Neural cell (in vitro differentiated cells): Measurements from ENCODE around the gene ARL4A. TPM values are rescaled to one million over a fixed set of nuclear protein-coding genes. Genes with fewer than 3 reads are reported as not detected.

Experiments used
- H2AFZ ChIP-seq: fragments of 200-600, 300-800 bp; sonication (generic), shearing (Covaris generic); 2 replicates; pipeline ENCODE4 v1.6.0; 2014; ENCODE audit warnings: low read depth, mild to moderate bottlenecking, antibody characterized with exemption, low read length, moderate library complexity
- H3F3A ChIP-seq: fragments of 200-600 bp; shearing (Covaris generic); 2 replicates; pipeline ENCODE4 v1.6.1; 2016; ENCODE audit warnings: mild to moderate bottlenecking, moderate library complexity, mixed read lengths, antibody characterized with exemption, low read length; ENCODE audit not compliant: insufficient read depth, poor library complexity, severe bottlenecking
- H3K27ac ChIP-seq: fragments of 200-600, 300-800 bp; sonication (generic), shearing (Covaris generic); 2 replicates; pipeline ENCODE4 v1.5.1; 2014; ENCODE audit warnings: mild to moderate bottlenecking, low read length, moderate library complexity
- H3K27me3 ChIP-seq: fragments of 300-800, 200-600 bp; sonication (generic), shearing (Covaris generic); 2 replicates; pipeline ENCODE4 v1.6.0; 2014; ENCODE audit warnings: mild to moderate bottlenecking, low read depth, low read length, moderate library complexity; ENCODE audit not compliant: insufficient read depth
- H3K36me3 ChIP-seq: fragments of 300-800, 200-600 bp; sonication (generic), shearing (Covaris generic); 2 replicates; pipeline ENCODE4 v1.5.1; 2014; ENCODE audit warnings: mild to moderate bottlenecking, antibody characterized with exemption, low read length, moderate library complexity; ENCODE audit not compliant: insufficient read depth
- H3K4me2 ChIP-seq: fragments of 300-800, 200-600 bp; sonication (generic), shearing (Covaris generic); 2 replicates; pipeline ENCODE4 v1.6.0; 2014; ENCODE audit warnings: mild to moderate bottlenecking, low read length
- H3K4me3 ChIP-seq: fragments of 300-800, 200-600 bp; sonication (generic), shearing (Covaris generic); 2 replicates; pipeline ENCODE4 v1.5.1; 2014; ENCODE audit warnings: mild to moderate bottlenecking, low read length, moderate library complexity
- H3K79me2 ChIP-seq: fragments of 200-600 bp; shearing (Covaris generic); replicated peaks from 2 replicates; pipeline ENCODE4 v1.6.0; 2014; ENCODE audit warnings: mild to moderate bottlenecking, low read length, moderate library complexity; ENCODE audit not compliant: insufficient read depth
- H3K9ac ChIP-seq: fragments of 300-800, 200-600 bp; sonication (generic), shearing (Covaris generic); 2 replicates; pipeline ENCODE4 v1.6.1; 2016; ENCODE audit warnings: mild to moderate bottlenecking, low read length, mixed read lengths
- H3K9me2 ChIP-seq: fragments of 200-600 bp; shearing (Covaris generic); 2 replicates; pipeline ENCODE4 v1.6.1; 2016; ENCODE audit warnings: mild to moderate bottlenecking, low read length, mixed read lengths; ENCODE audit not compliant: insufficient read depth
- H3K9me3 ChIP-seq: fragments of 200-600, 300-800 bp; sonication (generic), shearing (Covaris generic); 2 replicates; pipeline ENCODE4 v1.6.1; 2016; ENCODE audit warnings: mild to moderate bottlenecking, mixed run types, low read length, moderate library complexity, mixed read lengths
- H4K20me1 ChIP-seq: fragments of 200-600 bp; shearing (Covaris generic); 2 replicates; pipeline ENCODE4 v1.6.1; 2016; ENCODE audit warnings: mild to moderate bottlenecking, mixed run types; ENCODE audit not compliant: insufficient read depth
- CTCF ChIP-seq: fragments of 450-650 bp; IDR thresholded peaks from 2 replicates; pipeline ENCODE4 v1.5.1; 2014; ENCODE audit warnings: antibody characterized with exemption, mild to moderate bottlenecking, moderate library complexity; ENCODE audit not compliant: poor library complexity, severe bottlenecking
- EP300 ChIP-seq: fragments of 450-650 bp; conservative IDR thresholded peaks from 2 replicates; pipeline ENCODE4 v1.6.1; 2014; ENCODE audit warnings: antibody characterized with exemption, mild to moderate bottlenecking, moderate library complexity; ENCODE audit not compliant: poor library complexity, severe bottlenecking
- EZH2 ChIP-seq: fragments of 200-600, 300-800 bp; shearing (Covaris generic), sonication (generic); IDR thresholded peaks from 2 replicates; pipeline ENCODE4 v1.6.1; 2014; ENCODE audit warnings: antibody characterized with exemption, low read length, borderline replicate concordance, mild to moderate bottlenecking; ENCODE audit not compliant: insufficient read depth, poor library complexity, severe bottlenecking
- MXI1 ChIP-seq: fragments of 450-650 bp; conservative IDR thresholded peaks from 2 replicates; pipeline ENCODE4 v1.6.1; 2014; ENCODE audit warnings: antibody characterized with exemption, mild to moderate bottlenecking; ENCODE audit not compliant: poor library complexity, severe bottlenecking
- POLR2AphosphoS5 ChIP-seq: IDR thresholded peaks from 2 replicates; pipeline ENCODE4 v1.6.1; 2012
- RAD21 ChIP-seq: fragments of 450-650 bp; conservative IDR thresholded peaks from 2 replicates; pipeline ENCODE4 v1.6.1; 2014; ENCODE audit warnings: antibody characterized with exemption, mild to moderate bottlenecking, moderate library complexity
- REST ChIP-seq: IDR thresholded peaks from 2 replicates; pipeline ENCODE4 v1.6.1; 2012; ENCODE audit warnings: borderline replicate concordance
- SMC3 ChIP-seq: fragments of 450-650 bp; conservative IDR thresholded peaks from 2 replicates; pipeline ENCODE4 v1.6.1; 2014; ENCODE audit warnings: antibody characterized with exemption, mild to moderate bottlenecking, moderate library complexity; ENCODE audit not compliant: poor library complexity
- TAF1 ChIP-seq: IDR thresholded peaks from 2 replicates; pipeline ENCODE4 v1.6.1; 2012; ENCODE audit warnings: low read depth
- polyA plus RNA-seq: library from polyadenylated mRNA; depleted of rRNA; stranded (reverse); fragments of >200 nt; gene quantifications from 2 replicates; pipeline ENCODE4 v1.2.3, GENCODE V29; 2014

ARL4A gene
- polyA plus RNA-seq, 1 donor from 2014 or later = 10.9 TPM

GRCh38 chr7:12711124-12711523, 23.7 kb downstream of the ARL4A start:
- Histone ChIP-seq H3K4me2 (no peak overlapping the region), H3K9me2 (no peaks in the 10 kb centered on the region), H3K27me3 (peaks cover 6% of the 10 kb centered on the region), H3K9ac (no peak overlapping the region), H3K4me3 (no peak overlapping the region), H3K27ac (no peak overlapping the region), H3K9me3 (no peaks in the 10 kb centered on the region), H2AFZ (no peak overlapping the region), H3K79me2 (no peaks in the 10 kb centered on the region), H3K36me3 (no peaks in the 10 kb centered on the region), H4K20me1 (no peaks in the 10 kb centered on the region), H3F3A (no peaks in the 10 kb centered on the region)
- no peak for TF ChIP-seq CTCF
- no peak for TF ChIP-seq RAD21
- no peak for TF ChIP-seq EP300
- TF ChIP-seq TAF1 = no peak
- no peak for TF ChIP-seq MXI1
- TF ChIP-seq SMC3 = no peak
- TF ChIP-seq POLR2AphosphoS5 = no peak
- TF ChIP-seq REST = no peak
- no peak for TF ChIP-seq EZH2

GRCh38 chr7:12712236-12712635, 24.8 kb downstream of the ARL4A start:
- Histone ChIP-seq H3K9me3 (no peaks in the 10 kb centered on the region), H3K9ac (no peak overlapping the region), H3F3A (no peaks in the 10 kb centered on the region), H3K4me3 (no peak overlapping the region), H3K27ac (no peak overlapping the region), H2AFZ (no peak overlapping the region), H3K4me2 (no peak overlapping the region), H3K79me2 (no peaks in the 10 kb centered on the region), H4K20me1 (no peaks in the 10 kb centered on the region), H3K9me2 (no peaks in the 10 kb centered on the region), H3K36me3 (no peaks in the 10 kb centered on the region), H3K27me3 (peaks cover 6% of the 10 kb centered on the region)
- no peak for TF ChIP-seq MXI1
- no peak for TF ChIP-seq EP300
- TF ChIP-seq REST = no peak
- TF ChIP-seq POLR2AphosphoS5 = no peak
- TF ChIP-seq EZH2 = no peak
- no peak for TF ChIP-seq TAF1
- no peak for TF ChIP-seq SMC3
- TF ChIP-seq RAD21 = no peak
- TF ChIP-seq CTCF = no peak
